Endothelial cell of umbilical vein (primary cell): ENCODE results near the gene NFIA. TPM values are rescaled to one million over a fixed set of nuclear protein-coding genes. Genes with fewer than 3 reads are reported as not detected.

Source experiments
- BruUV-seq: library from RNA; stranded (reverse); fragments of 400-500 nt; replicated peaks from 2 replicates; lab custom pipeline; 2021; lab: Mats Ljungman, UMichigan
- CTCF ChIA-PET: fragments of 300-600, 350-600 bp; sonication (Branson Sonifier 250); formaldehyde crosslinking; loops from one replicate; lab custom pipeline; 2021; ENCODE audit warnings: antibody characterized with exemption, inconsistent platforms; lab: Charles Lee
- POLR2A ChIA-PET: fragments of 300-600, 350-600 bp; sonication (Branson Sonifier 250); formaldehyde crosslinking; loops from one replicate; lab custom pipeline; 2021; ENCODE audit warnings: antibody characterized with exemption, inconsistent platforms; lab: Charles Lee
- DNase-seq: peaks from one replicate; pipeline ENCODE4 v3.0.0-alpha.2; 2011; ENCODE audit warnings: low read depth, low spot score
- FAIRE-seq: peaks from 2 replicates; lab custom pipeline; 2011; peaks lifted over from hg19 to GRCh38; lab: Jason Lieb, UNC
- H2AFZ ChIP-seq: 2 replicates; pipeline ENCODE4 v1.6.0; 2012; ENCODE audit warnings: low read depth, low read length, control low read depth, inconsistent platforms
- H3K27ac ChIP-seq: 2 replicates; pipeline ENCODE4 v1.5.1; 2011; ENCODE audit warnings: low read depth, mild to moderate bottlenecking, control low read depth, low read length, moderate library complexity; ENCODE audit not compliant: insufficient read depth
- H3K27me3 ChIP-seq, 2 experiments: 2 replicates each; pipeline versions ENCODE4 v1.6.0 to v1.6.1; 2011; ENCODE audit warnings: low read length in 2 of 2, mixed read lengths in 1 of 2; ENCODE audit not compliant: control insufficient read depth in 2 of 2, insufficient read depth in 2 of 2
- H3K36me3 ChIP-seq, 2 experiments: 2 replicates in 1 of 2; 3 replicates in 1 of 2; pipeline ENCODE4 v1.5.1; 2011; ENCODE audit warnings: low read length in 2 of 2, mild to moderate bottlenecking in 1 of 2, moderate library complexity in 1 of 2; ENCODE audit not compliant: control insufficient read depth in 2 of 2, insufficient read depth in 2 of 2; ENCODE audit errors: extremely low read depth in 1 of 2
- H3K4me1 ChIP-seq: 3 replicates; pipeline ENCODE4 v1.5.1; 2011; ENCODE audit warnings: mild to moderate bottlenecking, low read length; ENCODE audit not compliant: control insufficient read depth, insufficient read depth; ENCODE audit errors: extremely low read depth
- H3K4me2 ChIP-seq: 2 replicates; pipeline ENCODE4 v1.6.1; 2011; ENCODE audit warnings: low read length, control low read depth, mixed read lengths; ENCODE audit not compliant: insufficient read depth
- H3K4me3 ChIP-seq, 3 experiments: fragments of 200-600 bp in 1 of 3; sonication (generic), shearing (Covaris generic) in 1 of 3; replicated peaks in 1 of 3; 2 replicates each; pipeline ENCODE4 v1.5.1; 2011 to 2016; ENCODE audit warnings: control low read depth in 3 of 3, low read length in 3 of 3, mild to moderate bottlenecking in 2 of 3, inconsistent platforms in 1 of 3, low read depth in 1 of 3, moderate library complexity in 1 of 3; ENCODE audit not compliant: insufficient read depth in 1 of 3
- H3K79me2 ChIP-seq: 2 replicates; pipeline ENCODE4 v1.6.0; 2012; ENCODE audit warnings: low read length, inconsistent platforms; ENCODE audit not compliant: control insufficient read depth, insufficient read depth
- H3K9ac ChIP-seq: replicated peaks from 2 replicates; pipeline ENCODE3; 2011; ENCODE audit warnings: low read length, control low read depth; ENCODE audit not compliant: insufficient read depth; ENCODE audit errors: extremely low read depth
- H3K9me1 ChIP-seq: replicated peaks from 3 replicates; pipeline ENCODE4 v1.6.0; 2011; ENCODE audit warnings: mild to moderate bottlenecking, low read length; ENCODE audit not compliant: control insufficient read depth, insufficient read depth; ENCODE audit errors: extremely low read depth
- H3K9me3 ChIP-seq: replicated peaks from 2 replicates; pipeline ENCODE4 v1.5.1; 2012; ENCODE audit warnings: low read length, inconsistent platforms; ENCODE audit not compliant: control insufficient read depth, insufficient read depth
- H4K20me1 ChIP-seq: replicated peaks from 2 replicates; pipeline ENCODE3; 2011; ENCODE audit warnings: mild to moderate bottlenecking, low read length; ENCODE audit not compliant: control insufficient read depth, insufficient read depth; ENCODE audit errors: extremely low read depth
- EZH2 ChIP-seq: IDR thresholded peaks from 2 replicates; pipeline ENCODE4 v1.6.1; 2012; ENCODE audit warnings: borderline replicate concordance, low read depth, mild to moderate bottlenecking, moderate library complexity, low read length, inconsistent platforms; ENCODE audit not compliant: severe bottlenecking
- GATA2 ChIP-seq: IDR thresholded peaks from 2 replicates; pipeline ENCODE4 v1.7.0; 2011; ENCODE audit warnings: low read depth, mild to moderate bottlenecking, moderate library complexity, mixed read lengths, low read length; ENCODE audit not compliant: insufficient read length, insufficient read depth
- JUN ChIP-seq: IDR thresholded peaks from 2 replicates; pipeline ENCODE4 v1.6.1; 2011; ENCODE audit warnings: borderline replicate concordance, low read depth; ENCODE audit not compliant: insufficient read length, insufficient read depth
- MAX ChIP-seq: IDR thresholded peaks from 2 replicates; pipeline ENCODE4 v1.6.1; 2011; ENCODE audit not compliant: insufficient read depth, insufficient read length
- MYC ChIP-seq: IDR thresholded peaks from one replicate; pipeline ENCODE4 v1.6.1; 2011; ENCODE audit warnings: mild to moderate bottlenecking, low read depth, low read length
- POLR2A ChIP-seq: IDR thresholded peaks from 2 replicates; pipeline ENCODE4 v1.6.1; 2012; ENCODE audit warnings: low read depth, mild to moderate bottlenecking, control low read depth, low read length
- POLR2AphosphoS5 ChIP-seq: IDR thresholded peaks from 2 replicates; pipeline ENCODE4 v1.6.1; 2012; ENCODE audit warnings: low read depth, mild to moderate bottlenecking, control low read depth, low read length, moderate library complexity; ENCODE audit not compliant: insufficient read depth
- dilution Hi-C: fragments of 300-500 bp; cut with MboI; formaldehyde crosslinking; loops from one replicate; pipeline ENCODE4 v1.15.0; 2019; ENCODE audit warnings: low sequenced_read_pairs; ENCODE audit not compliant: extremely low pct_ligation_motif_present
- intact Hi-C: fragments of 100-400 bp; cut with micrococcal nuclease; formaldehyde crosslinking; loops from one replicate; pipeline ENCODE4 v1.10.0; 2022
- polyA plus RNA-seq, 4 experiments: library from polyadenylated mRNA; depleted of rRNA in 3 of 4; stranded (reverse) in 3 of 4; unstranded in 1 of 4; fragments of >200 nt; gene quantifications; 2 replicates each; pipeline versions ENCODE4 v1.2.1 to v1.2.3, GENCODE V29; 2011 to 2012; ENCODE audit warnings: missing spikeins in 1 of 4
- total RNA-seq: library from RNA; stranded (reverse); gene quantifications from 2 replicates; pipeline ENCODE4 v1.2.3, GENCODE V29; 2021
- TF ChIP-seq, protein P1 (sequence below), 2 donors: IDR thresholded peaks; 1 replicate in 1 of 2; 2 replicates in 1 of 2; pipeline ENCODE4 v1.5.1; 2011; ENCODE audit warnings: low read length in 2 of 2, mild to moderate bottlenecking in 2 of 2, moderate library complexity in 2 of 2, control low read depth in 1 of 2, inconsistent platforms in 1 of 2, low read depth in 1 of 2; ENCODE audit not compliant: insufficient read depth in 1 of 2; ENCODE audit errors: extremely low read depth in 1 of 2

Gene NFIA
- total and polyA plus RNA-seq, 2 donors (not counting 3 experiments of a cell fraction or from before 2014, with no cell fraction given), result 25.5 to 47.0 TPM

DNA sequence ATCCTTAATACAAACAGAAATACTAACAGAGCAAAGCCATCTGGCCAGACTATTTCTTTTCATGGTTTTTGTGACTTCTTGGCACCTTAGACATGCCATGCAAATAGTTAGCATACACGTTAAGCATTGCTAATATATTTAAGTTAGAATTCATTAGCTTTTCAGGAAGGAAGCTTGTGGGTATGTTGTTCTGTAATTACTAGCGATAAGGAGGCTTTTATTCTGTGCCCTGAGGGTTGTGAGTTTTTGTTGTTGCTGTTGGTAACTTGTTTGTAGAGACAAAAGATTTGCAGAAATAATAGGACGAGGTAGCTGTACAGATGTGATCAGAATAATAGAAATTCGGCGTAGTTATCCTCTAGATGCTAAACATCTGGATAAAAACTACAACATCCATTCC lies 337.3 kb downstream of the NFIA start:
- Histone ChIP-seq H3K27ac (peak overlapping the region; percentile 1), H3K27me3 (no peaks in the 10 kb centered on the region), H3K4me3 (no peak overlapping the region), H3K4me1 (peaks cover 27% of the 10 kb centered on the region), H3K9me3 (no peaks in the 10 kb centered on the region), H2AFZ (no peak overlapping the region), H3K36me3 (peaks cover 2% of the 10 kb centered on the region in 2 experiments), H3K9ac (no peak overlapping the region), H3K4me2 (no peak overlapping the region), H3K79me2 (no peaks in the 10 kb centered on the region), H3K9me1 (no peaks in the 10 kb centered on the region), H4K20me1 (no peaks in the 10 kb centered on the region)
- intact Hi-C loops (loop anchor here (1.0 kb wide), 1 partner anchor 34 kb away; no protein-coding TSS in a partner anchor), dilution Hi-C loops (no loop called here)
- TF ChIP-seq, protein P1, sequence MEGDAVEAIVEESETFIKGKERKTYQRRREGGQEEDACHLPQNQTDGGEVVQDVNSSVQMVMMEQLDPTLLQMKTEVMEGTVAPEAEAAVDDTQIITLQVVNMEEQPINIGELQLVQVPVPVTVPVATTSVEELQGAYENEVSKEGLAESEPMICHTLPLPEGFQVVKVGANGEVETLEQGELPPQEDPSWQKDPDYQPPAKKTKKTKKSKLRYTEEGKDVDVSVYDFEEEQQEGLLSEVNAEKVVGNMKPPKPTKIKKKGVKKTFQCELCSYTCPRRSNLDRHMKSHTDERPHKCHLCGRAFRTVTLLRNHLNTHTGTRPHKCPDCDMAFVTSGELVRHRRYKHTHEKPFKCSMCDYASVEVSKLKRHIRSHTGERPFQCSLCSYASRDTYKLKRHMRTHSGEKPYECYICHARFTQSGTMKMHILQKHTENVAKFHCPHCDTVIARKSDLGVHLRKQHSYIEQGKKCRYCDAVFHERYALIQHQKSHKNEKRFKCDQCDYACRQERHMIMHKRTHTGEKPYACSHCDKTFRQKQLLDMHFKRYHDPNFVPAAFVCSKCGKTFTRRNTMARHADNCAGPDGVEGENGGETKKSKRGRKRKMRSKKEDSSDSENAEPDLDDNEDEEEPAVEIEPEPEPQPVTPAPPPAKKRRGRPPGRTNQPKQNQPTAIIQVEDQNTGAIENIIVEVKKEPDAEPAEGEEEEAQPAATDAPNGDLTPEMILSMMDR (IDR thresholded peaks at IDR 0.05; ENCODE audit: extremely low read depth in 1 of 2, insufficient read depth in 1 of 2, low read depth in 1 of 2, low read length in 2 of 2), result no peak
- TF ChIP-seq GATA2 (no peak), MAX (no peak), EZH2 (no peak), JUN (no peak), MYC (no peak), POLR2A (no peak), POLR2AphosphoS5 (no peak)
- FAIRE-seq (no peak), DNase-seq (peak; percentile 67)
- no TSS peak for BruUV-seq
- ChIA-PET CTCF (interaction anchor here (0.9 to 1.5 kb wide), 3 partner anchors 9 to 12 kb away, joined by 3 to 4 read pairs (median 4); no protein-coding TSS in a partner anchor), POLR2A (no interaction called here)
